A549 (cell line): Measurements from ENCODE around the gene MORC3.

ENCODE experiments used
- CTCF ChIP-seq: fragments of >200 bp; sonication (Bioruptor Twin); formaldehyde crosslinking; IDR thresholded peaks from 3 replicates; pipeline ENCODE4 v1.5.1; 2016
- RAD21 ChIP-seq, 2 experiments: fragments of >200 bp in 1 of 2; sonication (Bioruptor Twin) in 1 of 2; formaldehyde crosslinking in 1 of 2; IDR thresholded peaks in 1 of 2; conservative IDR thresholded peaks in 1 of 2; 2 replicates in 1 of 2; 3 replicates in 1 of 2; pipeline ENCODE4 v1.6.1; 2012 to 2018; ENCODE audit warnings: inconsistent platforms in 1 of 2
- RNF2 ChIP-seq: fragments of 200-600 bp; sonication (generic); IDR thresholded peaks from 2 replicates; pipeline ENCODE4 v1.6.1; 2016; ENCODE audit warnings: low read depth, mild to moderate bottlenecking, antibody characterized with exemption, moderate library complexity, borderline replicate concordance
- ZNF302 ChIP-seq: fragments of 250-450 bp; sonication (Bioruptor Pico); IDR thresholded peaks from 2 replicates; pipeline ENCODE4 v1.9.0; 2021; ENCODE audit warnings: inconsistent platforms, mild to moderate bottlenecking, moderate library complexity

GRCh38 chr21:36415375-36415774 lies 95.4 kb downstream of the MORC3 start:
- TF ChIP-seq RNF2 (no peak), RAD21 (conservative IDR thresholded peaks at IDR 0.05 in 1 of 2, IDR thresholded peaks at IDR 0.05 in 1 of 2) (no peak), ZNF302 (CRISPR knock-in tag) (no peak), CTCF (no peak)
